Lung (tissue), 12 donors: ENCODE results near the gene PDF. TPM values are rescaled to one million over a fixed set of nuclear protein-coding genes. Genes with fewer than 3 reads are reported as not detected.
A peak's percentile ranks its signal among the peaks of the same experiment; 100 is the strongest.

ENCODE experiments used
- ATAC-seq: fragments of 200-7000 bp; cut with Tn5 transposase; one replicate; pipeline ENCODE4 v1.9.1; 2020; ENCODE audit warnings: moderate number of reproducible peaks; ENCODE audit not compliant: insufficient read depth, low FRiP score
- DNase-seq, 3 donors: peaks; one replicate each; pipeline ENCODE4 v3.0.0-alpha.2; 2013 to 2017
- H3K27ac ChIP-seq, 2 donors: one replicate each; pipeline ENCODE4 v1.5.1; 2013; ENCODE audit warnings: mild to moderate bottlenecking in 2 of 2, moderate library complexity in 2 of 2, control low read depth in 1 of 2, inconsistent platforms in 1 of 2, low read depth in 1 of 2, low read length in 1 of 2
- H3K27me3 ChIP-seq, 3 donors: one replicate each; pipeline ENCODE4 v1.5.1; 2013; ENCODE audit warnings: low read length in 2 of 3; ENCODE audit not compliant: control insufficient read depth in 3 of 3, insufficient read depth in 3 of 3
- H3K36me3 ChIP-seq, 4 donors: one replicate each; pipeline ENCODE4 v1.5.1; 2013; ENCODE audit warnings: low read length in 4 of 4, mild to moderate bottlenecking in 1 of 4, moderate library complexity in 1 of 4; ENCODE audit not compliant: control insufficient read depth in 4 of 4, insufficient read depth in 4 of 4
- H3K4me1 ChIP-seq, 5 donors: one replicate each; pipeline ENCODE4 v1.5.1; 2013; ENCODE audit warnings: low read length in 5 of 5, mild to moderate bottlenecking in 2 of 5, moderate library complexity in 1 of 5; ENCODE audit not compliant: control insufficient read depth in 5 of 5, insufficient read depth in 5 of 5
- H3K4me3 ChIP-seq: one replicate; pipeline ENCODE4 v1.5.1; 2013; ENCODE audit warnings: mild to moderate bottlenecking, control low read depth, moderate library complexity
- H3K9ac ChIP-seq, 2 donors: one replicate each; pipeline ENCODE4 v1.5.1; 2013; ENCODE audit warnings: low read length in 2 of 2, control low read depth in 1 of 2; ENCODE audit not compliant: insufficient read depth in 1 of 2
- H3K9me3 ChIP-seq, 4 donors: one replicate each; pipeline ENCODE4 v1.5.1; 2013; ENCODE audit warnings: low read length in 3 of 4, mild to moderate bottlenecking in 1 of 4, moderate library complexity in 1 of 4; ENCODE audit not compliant: control insufficient read depth in 4 of 4, insufficient read depth in 3 of 4
- WGBS, 2 donors: extraction: QIAGEN DNeasy Blood & Tissue Kit; methylation state at CpG; one replicate each; pipeline ENCODE4 v1.1.7; 2013; 5-methylcytosine and 5-hydroxymethylcytosine counted together
- polyA plus RNA-seq, 2 donors: library from polyadenylated mRNA; stranded (reverse); fragments of 200-250 nt; gene quantifications; one replicate each; pipeline ENCODE4 v1.2.1, GENCODE V29; 2013
- total RNA-seq, 2 donors: library from RNA; depleted of rRNA in 1 of 2; stranded (reverse); fragments of >200 nt in 1 of 2; gene quantifications; one replicate each; pipeline ENCODE4 v1.2.1, GENCODE V29; 2014 to 2021
- TF ChIP-seq, protein P1 (sequence below): IDR thresholded peaks from 2 replicates; pipeline ENCODE4 v1.5.1; 2012; ENCODE audit warnings: mild to moderate bottlenecking; ENCODE audit errors: control extremely low read depth, extremely low read depth
- donor health status: control.
- donor health status: control.
- donor health status: Bipolar disorder and iron deficiency.
- donor health status: healthy.
- donor health status: DM: yes; HTN: yes; CAD: no.

The PDF gene
- total and polyA plus RNA-seq, 4 donors = 6.0 to 16.6 (median 9.1) TPM

DNA sequence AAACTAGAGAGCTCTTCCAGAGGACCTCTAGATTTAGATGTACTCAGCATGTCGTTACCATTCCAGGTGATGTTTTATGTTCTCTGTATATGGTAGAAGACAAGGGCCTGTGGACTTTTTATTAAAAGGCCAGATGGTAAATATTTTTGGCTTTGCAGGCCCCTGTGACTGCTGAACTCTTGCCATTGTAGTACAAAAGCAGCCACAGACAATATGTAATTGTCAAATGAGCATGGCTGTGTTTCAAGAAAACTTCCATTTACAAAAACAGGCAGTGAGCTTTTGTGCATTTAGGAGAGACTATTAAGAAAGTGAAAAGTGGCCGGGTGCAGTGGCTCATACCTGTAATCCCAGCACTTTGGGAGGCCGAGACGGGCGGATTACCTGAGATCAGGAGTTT is 13.8 kb upstream of the PDF start:
- Histone ChIP-seq H3K9ac (no peak overlapping the region), H3K9me3 (no peaks in the 10 kb centered on the region), H3K27ac (no peak overlapping the region), H3K36me3 (peaks cover 3 to 22% (median 12%) of the 10 kb centered on the region in 4 donors), H3K4me1 (peaks cover 3 to 10% (median 6%) of the 10 kb centered on the region in 5 donors), H3K27me3 (no peaks in the 10 kb centered on the region), H3K4me3 (no peak overlapping the region)
- 95 to 97% methylated on average over 5 of the region's 5 CpGs for WGBS, 2 donors
- DNase-seq = no peak
- TF ChIP-seq, protein P1, sequence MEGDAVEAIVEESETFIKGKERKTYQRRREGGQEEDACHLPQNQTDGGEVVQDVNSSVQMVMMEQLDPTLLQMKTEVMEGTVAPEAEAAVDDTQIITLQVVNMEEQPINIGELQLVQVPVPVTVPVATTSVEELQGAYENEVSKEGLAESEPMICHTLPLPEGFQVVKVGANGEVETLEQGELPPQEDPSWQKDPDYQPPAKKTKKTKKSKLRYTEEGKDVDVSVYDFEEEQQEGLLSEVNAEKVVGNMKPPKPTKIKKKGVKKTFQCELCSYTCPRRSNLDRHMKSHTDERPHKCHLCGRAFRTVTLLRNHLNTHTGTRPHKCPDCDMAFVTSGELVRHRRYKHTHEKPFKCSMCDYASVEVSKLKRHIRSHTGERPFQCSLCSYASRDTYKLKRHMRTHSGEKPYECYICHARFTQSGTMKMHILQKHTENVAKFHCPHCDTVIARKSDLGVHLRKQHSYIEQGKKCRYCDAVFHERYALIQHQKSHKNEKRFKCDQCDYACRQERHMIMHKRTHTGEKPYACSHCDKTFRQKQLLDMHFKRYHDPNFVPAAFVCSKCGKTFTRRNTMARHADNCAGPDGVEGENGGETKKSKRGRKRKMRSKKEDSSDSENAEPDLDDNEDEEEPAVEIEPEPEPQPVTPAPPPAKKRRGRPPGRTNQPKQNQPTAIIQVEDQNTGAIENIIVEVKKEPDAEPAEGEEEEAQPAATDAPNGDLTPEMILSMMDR = no peak
- no peak for ATAC-seq

DNA sequence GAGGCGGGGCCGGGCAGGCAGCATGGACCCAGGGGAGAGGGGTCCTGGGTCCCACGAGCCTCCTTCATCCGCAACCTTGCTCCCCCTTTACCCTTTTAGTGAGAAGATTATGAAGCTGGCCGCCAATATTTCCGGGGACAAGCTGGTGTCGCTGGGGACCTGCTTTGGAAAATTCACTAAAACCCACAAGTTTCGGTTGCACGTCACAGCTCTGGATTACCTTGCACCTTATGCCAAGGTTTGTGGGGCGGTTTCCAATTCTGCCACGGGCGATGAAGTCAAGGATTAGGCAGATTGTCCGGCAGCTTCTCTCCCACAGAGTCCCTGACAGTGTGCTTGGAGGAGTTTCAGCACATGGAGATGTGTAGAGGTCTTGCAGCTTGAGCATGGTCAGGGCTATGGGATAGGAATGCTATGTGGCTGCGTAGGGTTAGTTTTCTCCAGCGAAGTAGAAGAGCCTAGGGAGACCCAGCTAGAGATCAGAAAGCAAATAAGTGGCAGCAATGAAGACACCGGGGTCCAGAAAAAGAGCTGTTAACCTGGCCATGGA is 9.8 kb upstream of the PDF start:
- Histone ChIP-seq H3K27me3 (no peaks in the 10 kb centered on the region), H3K9ac (peak overlapping the region; percentile 36 to 47), H3K9me3 (no peaks in the 10 kb centered on the region), H3K4me1 (peaks cover 7 to 20% (median 16%) of the 10 kb centered on the region in 5 donors), H3K36me3 (peaks cover 8 to 35% (median 19%) of the 10 kb centered on the region in 4 donors), H3K4me3 (peak overlapping the region; percentile 75), H3K27ac (peak overlapping the region; percentile 55 to 87)
- WGBS, 2 donors = 9% methylated on average over 16 of the region's 16 CpGs
- TF ChIP-seq, protein P1 = no peak
- DNase-seq (no peak), ATAC-seq (no peak)

DNA sequence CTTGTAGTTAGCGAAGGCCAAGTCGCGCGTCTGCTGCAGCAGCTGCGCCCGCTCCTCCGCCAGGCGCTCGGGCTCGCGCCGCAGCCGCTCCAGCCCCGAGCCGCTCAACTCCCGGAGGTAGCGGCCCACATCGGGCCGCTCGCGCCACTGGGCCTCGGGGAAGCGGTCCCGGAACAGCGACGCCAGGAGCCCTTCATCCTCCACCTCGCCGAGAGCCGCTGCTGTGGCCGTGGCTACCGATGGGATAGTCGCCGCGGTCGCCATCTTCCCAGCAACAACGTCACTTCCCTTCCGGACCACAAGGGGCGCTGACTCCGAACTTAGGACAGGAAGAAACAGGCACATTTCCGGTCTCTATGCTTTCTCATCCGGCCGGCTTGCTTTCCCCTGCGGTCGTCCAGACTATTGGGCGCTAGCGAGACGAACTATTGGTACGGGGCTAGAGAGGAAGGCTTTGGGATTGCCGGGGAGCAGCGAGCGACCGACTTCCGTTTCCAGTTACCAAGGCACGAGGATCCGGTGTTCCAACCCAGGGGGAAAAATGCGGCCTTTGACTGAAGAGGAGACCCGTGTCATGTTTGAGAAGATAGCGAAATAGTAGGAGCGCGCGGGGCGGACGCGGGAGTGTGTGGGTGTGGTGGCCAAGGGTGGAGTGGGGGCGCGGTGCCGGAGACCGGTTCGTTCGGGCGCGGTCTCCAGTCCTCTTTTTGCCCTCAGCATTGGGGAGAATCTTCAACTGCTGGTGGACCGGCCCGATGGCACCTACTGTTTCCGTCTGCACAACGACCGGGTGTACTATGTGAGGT is 9.1 kb upstream of the PDF start, which contains the start of the genes COG8 and NIP7:
TSS of gene COG8 (minus strand) at position 276 of the 806 bp plus-strand sequence. CDS start at position 264, 12 bp downstream.
TSS of gene NIP7 (plus strand) at position 484 of the 806 bp plus-strand sequence. CDS start at position 542, 58 bp downstream.
- Histone ChIP-seq H3K4me3 (peak within 1 kb of the TSS; percentile 98), H3K27me3 (no peaks in the 10 kb centered on the region), H3K9me3 (no peaks in the 10 kb centered on the region), H3K36me3 (peaks cover 8 to 42% (median 26%) of the 10 kb centered on the region in 4 donors), H3K4me1 (peaks cover 7 to 20% (median 16%) of the 10 kb centered on the region in 5 donors), H3K9ac (peak within 1 kb of the TSS; percentile 54 to 55), H3K27ac (peak within 1 kb of the TSS; percentile 87 to 93)
- ATAC-seq (peak; percentile 95), DNase-seq (peak; percentile 97 to 99 (median 99))
- TF ChIP-seq, protein P1 = peak; percentile 81
- WGBS, 2 donors = 0% methylated on average over 63 to 77 of the region's 77 CpGs
